Fibroblast of lung (primary cell): ENCODE data around the gene DRAXIN.

ENCODE experiments used
- EZH2 ChIP-seq: IDR thresholded peaks from 2 replicates; pipeline ENCODE4 v1.5.1; 2012; ENCODE audit warnings: low read length, control low read depth, mild to moderate bottlenecking; ENCODE audit errors: missing control alignments
- TF ChIP-seq, protein P1 (sequence below), 2 donors: IDR thresholded peaks in 1 of 2; conservative IDR thresholded peaks in 1 of 2; 1 replicate in 1 of 2; 2 replicates in 1 of 2; pipeline ENCODE4 v1.5.1; 2011 to 2012; ENCODE audit warnings: low read length in 2 of 2, control low read depth in 1 of 2, inconsistent platforms in 1 of 2, low read depth in 1 of 2, mild to moderate bottlenecking in 1 of 2

DNA sequence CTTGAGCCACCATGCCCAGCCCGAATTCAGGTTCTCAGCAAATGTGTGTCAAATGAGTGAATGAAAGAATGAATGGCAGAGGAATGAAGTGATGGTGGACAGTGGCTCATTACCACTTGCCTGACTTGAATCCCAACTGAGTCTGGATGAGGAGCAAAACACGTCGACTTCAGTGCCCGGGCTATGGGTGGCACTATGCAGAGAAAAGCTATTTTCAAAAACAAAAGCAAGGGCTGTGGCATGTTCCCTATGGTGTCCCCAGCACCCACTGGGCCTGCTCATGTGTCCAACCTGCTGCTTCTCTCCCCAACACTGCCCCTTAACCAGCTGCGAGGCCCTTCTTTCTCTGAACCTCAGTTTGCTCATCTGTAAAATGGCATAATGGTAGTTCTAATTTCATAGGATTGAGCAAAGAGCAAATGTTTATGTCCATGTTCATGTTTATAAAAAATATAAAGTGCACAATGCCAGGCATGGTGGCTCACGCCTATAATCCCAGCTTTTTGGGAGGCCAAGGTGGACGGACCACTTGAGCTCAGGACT is 6.2 kb upstream of the DRAXIN start:
- TF ChIP-seq, protein P1, sequence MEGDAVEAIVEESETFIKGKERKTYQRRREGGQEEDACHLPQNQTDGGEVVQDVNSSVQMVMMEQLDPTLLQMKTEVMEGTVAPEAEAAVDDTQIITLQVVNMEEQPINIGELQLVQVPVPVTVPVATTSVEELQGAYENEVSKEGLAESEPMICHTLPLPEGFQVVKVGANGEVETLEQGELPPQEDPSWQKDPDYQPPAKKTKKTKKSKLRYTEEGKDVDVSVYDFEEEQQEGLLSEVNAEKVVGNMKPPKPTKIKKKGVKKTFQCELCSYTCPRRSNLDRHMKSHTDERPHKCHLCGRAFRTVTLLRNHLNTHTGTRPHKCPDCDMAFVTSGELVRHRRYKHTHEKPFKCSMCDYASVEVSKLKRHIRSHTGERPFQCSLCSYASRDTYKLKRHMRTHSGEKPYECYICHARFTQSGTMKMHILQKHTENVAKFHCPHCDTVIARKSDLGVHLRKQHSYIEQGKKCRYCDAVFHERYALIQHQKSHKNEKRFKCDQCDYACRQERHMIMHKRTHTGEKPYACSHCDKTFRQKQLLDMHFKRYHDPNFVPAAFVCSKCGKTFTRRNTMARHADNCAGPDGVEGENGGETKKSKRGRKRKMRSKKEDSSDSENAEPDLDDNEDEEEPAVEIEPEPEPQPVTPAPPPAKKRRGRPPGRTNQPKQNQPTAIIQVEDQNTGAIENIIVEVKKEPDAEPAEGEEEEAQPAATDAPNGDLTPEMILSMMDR (conservative IDR thresholded peaks at IDR 0.05 in 1 of 2, IDR thresholded peaks at IDR 0.05 in 1 of 2; ENCODE audit: low read depth in 1 of 2, low read length in 2 of 2) = no peak
- no peak for TF ChIP-seq EZH2
